Stimulated activated naive B cell treated with anti-CD40 and anti-IgM and Interleukin-4, amounts not matched to agents 10 μg/mL and 1 μg/mL and 100 μg/mL, for 72 hours (primary cell): Measurements from ENCODE around the gene LGALS12.
A peak's percentile ranks its signal among the peaks of the same experiment; 100 is the strongest.
"Not testable (repeated sequence)": the region's sequence is repeated elsewhere in the genome, so short reads cannot be mapped to it uniquely, and the experiment has no call there.

Experiments
- ATAC-seq, 2 donors: fragments of 150-1000 bp; cut with Tn5 transposase; replicated peaks; 2 replicates each; pipeline ENCODE4 v1.10.0; 2021; ENCODE audit warnings: moderate library complexity in 1 of 2
- DNase-seq: peaks from one replicate; pipeline ENCODE4 v3.0.0; 2021
- H3K27ac Mint-ChIP-seq: one replicate; pipeline ENCODE4 v1.8.0; 2022; ENCODE audit warnings: mild to moderate bottlenecking, mixed read lengths
- H3K27me3 Mint-ChIP-seq, 2 donors: one replicate each; pipeline ENCODE4 v1.8.0; 2022; ENCODE audit warnings: mixed read lengths in 2 of 2
- H3K36me3 Mint-ChIP-seq, 2 donors: one replicate each; pipeline ENCODE4 v1.8.0; 2022; ENCODE audit warnings: mixed read lengths in 2 of 2, mild to moderate bottlenecking in 1 of 2
- H3K4me1 Mint-ChIP-seq, 2 donors: one replicate each; pipeline ENCODE4 v1.8.0; 2022; ENCODE audit warnings: mixed read lengths in 2 of 2, mild to moderate bottlenecking in 1 of 2
- H3K4me3 Mint-ChIP-seq, 2 donors: one replicate each; pipeline ENCODE4 v1.8.0; 2022; ENCODE audit warnings: mild to moderate bottlenecking in 2 of 2, mixed read lengths in 2 of 2, moderate library complexity in 1 of 2
- H3K9me3 Mint-ChIP-seq, 2 donors: one replicate each; pipeline ENCODE4 v1.8.0; 2022; ENCODE audit warnings: mixed read lengths in 2 of 2, mild to moderate bottlenecking in 1 of 2

Gene LGALS12

GRCh38 chr11:63531074-63531792 is 25.3 kb downstream of the LGALS12 start:
- not testable (repeated sequence) for H3K36me3 Mint-ChIP-seq, H3K9me3 Mint-ChIP-seq, DNase-seq, H3K4me3 Mint-ChIP-seq, H3K27ac Mint-ChIP-seq
- ATAC-seq = peak; percentile 94 to 97
- Mint-ChIP-seq H3K4me1 (peaks cover 11 to 20% of the 10 kb centered on the region in 2 donors), H3K27me3 (peaks cover 0 to 12% of the 10 kb centered on the region in 2 donors)

- Mint-ChIP-seq H3K27ac (no peak overlapping the region), H3K4me3 (no peak overlapping the region), H3K9me3 (no peaks in the 10 kb centered on the region), H3K4me1 (peaks cover 16 to 29% of the 10 kb centered on the region in 2 donors), H3K36me3 (no peaks in the 10 kb centered on the region), H3K27me3 (peaks cover 0 to 12% of the 10 kb centered on the region in 2 donors)
- DNase-seq (no peak), ATAC-seq (no peak)
Observed at GRCh38 chr11:63532117-63532516, 26.2 kb downstream of the LGALS12 start.

- Mint-ChIP-seq H3K4me3 (no peak overlapping the region), H3K27ac (no peak overlapping the region), H3K36me3 (no peaks in the 10 kb centered on the region), H3K4me1 (peaks cover 24 to 37% of the 10 kb centered on the region in 2 donors), H3K27me3 (peaks cover 0 to 5% of the 10 kb centered on the region in 2 donors), H3K9me3 (no peaks in the 10 kb centered on the region)
- DNase-seq (no peak), ATAC-seq (no peak)
Observed at GRCh38 chr11:63532799-63533475, 27.1 kb downstream of the LGALS12 start.

GRCh38 chr11:63534076-63534475 is 28.2 kb downstream of the LGALS12 start:
- ATAC-seq = no peak
- no peak for DNase-seq
- no peaks in the 10 kb centered on the region for H3K9me3 Mint-ChIP-seq
- no peaks in the 10 kb centered on the region for H3K36me3 Mint-ChIP-seq
- no peak overlapping the region for H3K4me3 Mint-ChIP-seq
- H3K4me1 Mint-ChIP-seq = peaks cover 29 to 44% of the 10 kb centered on the region in 2 donors
- peaks cover 0 to 2% of the 10 kb centered on the region in 2 donors for H3K27me3 Mint-ChIP-seq
- H3K27ac Mint-ChIP-seq = no peak overlapping the region

DNA sequence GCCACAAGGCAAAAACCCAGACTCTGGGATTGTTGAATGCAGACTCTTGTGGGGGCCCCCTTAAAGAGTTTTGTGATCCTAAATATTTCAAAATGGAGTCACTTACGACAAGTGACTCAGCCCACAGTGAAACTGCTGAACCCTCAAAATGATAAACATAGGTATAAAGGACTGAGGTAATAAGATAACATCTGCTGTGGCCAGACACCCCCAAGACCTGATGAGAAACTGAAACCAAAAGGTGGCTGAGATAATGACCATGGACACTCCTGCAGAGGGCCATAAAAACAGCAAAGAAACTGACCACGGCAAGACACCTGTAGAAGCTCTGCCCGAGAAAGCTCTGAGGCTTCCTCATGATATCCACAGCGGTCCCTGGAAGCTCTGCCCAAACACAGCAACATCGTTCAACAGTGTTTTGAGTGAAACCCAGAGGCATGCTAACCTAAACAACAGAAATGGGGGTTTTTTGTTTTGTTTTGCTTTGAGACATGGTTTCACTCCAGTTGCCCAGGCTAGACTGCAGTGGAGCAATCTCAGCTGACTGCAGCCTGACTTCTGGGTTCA is 29.1 kb downstream of the LGALS12 start:
- Mint-ChIP-seq H3K27me3 (no peaks in the 10 kb centered on the region), H3K36me3 (no peaks in the 10 kb centered on the region), H3K27ac (no peak overlapping the region), H3K4me1 (peaks cover 29 to 44% of the 10 kb centered on the region in 2 donors), H3K9me3 (no peaks in the 10 kb centered on the region), H3K4me3 (no peak overlapping the region)
- peak in 1 of 2 donors; percentile 33 for ATAC-seq
- no peak for DNase-seq

DNA sequence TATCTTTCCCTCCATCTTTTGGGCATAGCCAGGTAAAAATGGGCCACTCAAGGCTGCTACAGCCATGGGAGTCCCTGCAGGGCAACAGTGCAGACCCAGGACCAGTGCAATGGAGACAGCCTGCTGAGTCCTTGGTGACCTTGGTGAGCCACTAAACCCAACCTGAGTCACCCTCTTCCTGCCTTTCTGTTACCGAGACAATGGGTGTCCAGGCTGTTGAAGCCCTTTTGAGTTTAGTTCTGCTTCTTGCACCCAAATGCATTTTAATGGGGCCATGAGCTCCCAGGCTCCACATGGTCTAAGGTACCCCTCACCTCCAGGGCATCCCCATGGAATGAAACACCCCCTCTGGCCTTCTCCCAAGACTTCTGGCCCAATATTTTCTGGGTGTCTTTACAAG is 29.9 kb downstream of the LGALS12 start:
- H3K4me3 Mint-ChIP-seq = peak overlapping the region in 1 of 2 donors; percentile 77
- no peaks in the 10 kb centered on the region for H3K9me3 Mint-ChIP-seq
- peaks cover 29 to 50% of the 10 kb centered on the region in 2 donors for H3K4me1 Mint-ChIP-seq
- no peaks in the 10 kb centered on the region for H3K36me3 Mint-ChIP-seq
- H3K27me3 Mint-ChIP-seq = no peaks in the 10 kb centered on the region
- no peak overlapping the region for H3K27ac Mint-ChIP-seq
- DNase-seq (no peak), ATAC-seq (no peak)

- Mint-ChIP-seq H3K36me3 (no peaks in the 10 kb centered on the region), H3K27me3 (no peaks in the 10 kb centered on the region), H3K27ac (peak within 1 kb of the TSS; percentile 63), H3K4me1 (peaks cover 25 to 43% of the 10 kb centered on the region in 2 donors), H3K9me3 (no peaks in the 10 kb centered on the region), H3K4me3 (peak within 1 kb of the TSS; percentile 75 to 77)
- DNase-seq (no peak), ATAC-seq (peak; percentile 44 to 52)
Observed at GRCh38 chr11:63536669-63537292, 30.9 kb downstream of the LGALS12 start, which contains the start of gene PLAAT4. Gene PLAAT4 (plus strand): TSS chr11:63536808. CDS start chr11:63536869, 61 bp downstream.

GRCh38 chr11:63537293-63538101 is 31.6 kb downstream of the LGALS12 start:
- Mint-ChIP-seq H3K27me3 (no peaks in the 10 kb centered on the region), H3K4me3 (peak overlapping the region; percentile 75 to 77), H3K4me1 (peaks cover 20 to 36% of the 10 kb centered on the region in 2 donors), H3K36me3 (no peaks in the 10 kb centered on the region), H3K27ac (peak overlapping the region; percentile 79), H3K9me3 (no peaks in the 10 kb centered on the region)
- ATAC-seq (peak; percentile 40 to 54), DNase-seq (no peak)

DNA sequence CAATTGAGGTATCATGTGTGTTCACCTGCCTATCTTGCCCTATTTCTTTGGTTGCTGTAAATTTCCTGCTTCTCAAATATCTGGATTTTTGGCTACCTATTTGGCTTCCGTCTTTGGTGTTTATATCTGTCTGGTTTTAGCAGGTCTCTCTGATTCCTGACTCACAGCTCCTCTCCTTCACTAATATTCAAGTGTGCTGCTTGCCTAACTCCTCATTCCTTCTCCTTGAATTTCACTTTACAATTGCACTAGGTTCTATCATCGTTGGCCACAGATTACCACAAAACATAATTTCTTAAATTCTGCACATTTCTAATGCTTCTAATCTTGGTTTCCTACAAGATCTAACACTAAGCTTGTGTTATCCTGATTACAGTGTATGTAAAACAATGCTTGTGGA is 36.6 kb downstream of the LGALS12 start:
- H3K27ac Mint-ChIP-seq = not testable (repeated sequence)

GRCh38 chr11:63543711-63544110 is 37.8 kb downstream of the LGALS12 start:
- no peak overlapping the region for H3K27ac Mint-ChIP-seq
- no peaks in the 10 kb centered on the region for H3K27me3 Mint-ChIP-seq
- peak; percentile 95 to 98 for ATAC-seq
- no peaks in the 10 kb centered on the region for H3K36me3 Mint-ChIP-seq
- H3K4me3 Mint-ChIP-seq = no peak overlapping the region
- no peak for DNase-seq
- H3K9me3 Mint-ChIP-seq = no peaks in the 10 kb centered on the region
- peaks cover 3 to 30% of the 10 kb centered on the region in 2 donors for H3K4me1 Mint-ChIP-seq

More for the DNA sequence above, 36.6 kb downstream of the LGALS12 start:
- not testable (repeated sequence) for H3K36me3 Mint-ChIP-seq, ATAC-seq, DNase-seq, H3K27me3 Mint-ChIP-seq, H3K4me3 Mint-ChIP-seq, H3K9me3 Mint-ChIP-seq
- H3K4me1 Mint-ChIP-seq = peaks cover 12 to 41% of the 10 kb centered on the region in 2 donors

GRCh38 chr11:63547061-63547460 is 41.2 kb downstream of the LGALS12 start:
- Mint-ChIP-seq H3K9me3 (no peaks in the 10 kb centered on the region), H3K4me3 (no peak overlapping the region), H3K4me1 (peaks cover 8 to 34% of the 10 kb centered on the region in 2 donors), H3K27ac (no peak overlapping the region), H3K27me3 (peaks cover 0 to 3% of the 10 kb centered on the region in 2 donors), H3K36me3 (no peaks in the 10 kb centered on the region)
- DNase-seq = no peak
- no peak for ATAC-seq

DNA sequence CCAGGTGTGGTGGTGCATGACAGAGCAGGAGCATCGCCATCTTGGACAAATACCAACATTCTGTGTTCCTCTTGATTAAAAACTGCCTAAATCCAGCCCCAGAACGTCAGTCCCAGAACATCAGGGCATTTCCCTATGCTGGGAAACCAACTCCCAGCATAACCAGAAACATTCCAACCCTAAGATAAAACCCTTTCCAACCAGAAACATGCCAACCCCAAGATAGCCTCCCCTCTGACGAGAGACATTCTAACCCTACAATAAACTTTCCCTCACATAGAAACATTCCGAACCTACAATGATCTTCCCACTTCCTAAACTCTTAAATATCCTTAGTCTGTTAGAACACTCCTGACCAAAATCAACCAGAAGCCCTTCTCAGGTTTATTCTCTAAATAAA is 42.3 kb downstream of the LGALS12 start:
- no peak overlapping the region for H3K27ac Mint-ChIP-seq
- H3K27me3 Mint-ChIP-seq = peaks cover 0 to 3% of the 10 kb centered on the region in 2 donors
- no peak overlapping the region for H3K4me3 Mint-ChIP-seq
- DNase-seq (no peak), ATAC-seq (no peak)
- H3K4me1 Mint-ChIP-seq = peaks cover 12 to 42% of the 10 kb centered on the region in 2 donors
- H3K36me3 Mint-ChIP-seq = no peaks in the 10 kb centered on the region
- no peaks in the 10 kb centered on the region for H3K9me3 Mint-ChIP-seq

DNA sequence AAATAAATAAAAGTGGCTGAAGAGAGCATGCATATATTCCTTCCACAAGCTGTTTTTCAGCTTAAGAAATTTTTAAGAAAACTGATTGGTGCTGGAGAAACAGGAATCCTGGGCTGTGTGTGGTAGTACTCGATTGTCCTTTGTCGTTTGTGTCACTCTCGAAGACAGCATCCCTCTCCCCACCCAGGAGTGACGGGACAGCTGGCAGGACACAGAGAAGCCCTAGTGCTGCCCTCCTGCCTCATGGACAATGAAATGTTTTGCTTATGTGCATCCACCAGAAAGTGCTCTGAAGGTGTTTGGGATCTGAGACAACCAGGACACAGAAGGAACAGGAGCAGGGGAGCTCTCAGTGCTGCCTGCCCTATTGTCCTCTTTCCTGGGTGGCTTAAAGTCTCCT is 43.5 kb downstream of the LGALS12 start:
- H3K4me3 Mint-ChIP-seq = no peak overlapping the region
- DNase-seq (no peak), ATAC-seq (no peak)
- H3K9me3 Mint-ChIP-seq = no peaks in the 10 kb centered on the region
- H3K36me3 Mint-ChIP-seq = no peaks in the 10 kb centered on the region
- peaks cover 14 to 41% of the 10 kb centered on the region in 2 donors for H3K4me1 Mint-ChIP-seq
- H3K27ac Mint-ChIP-seq = no peak overlapping the region
- peaks cover 0 to 3% of the 10 kb centered on the region in 2 donors for H3K27me3 Mint-ChIP-seq
